Hematopoietic multipotent progenitor cell (in vitro differentiated cells): Measurements from ENCODE around the gene COL23A1. TPM values are rescaled to one million over a fixed set of nuclear protein-coding genes. Genes with fewer than 3 reads are reported as not detected.
A peak's percentile ranks its signal among the peaks of the same experiment; 100 is the strongest.

ENCODE experiments used
- DNase-seq, 3 donors: peaks; one replicate each; pipeline ENCODE4 v3.0.0-alpha.2; 2011 to 2015; ENCODE audit warnings: low read depth in 2 of 3, low spot score in 2 of 3
- small RNA-seq: library from RNA; depleted of rRNA; stranded (forward); fragments of <200 nt; gene quantifications from one replicate; pipeline ENCODE3, GENCODE V24; 2012
- total RNA-seq: library from RNA; depleted of rRNA; stranded (reverse); fragments of >200 nt; gene quantifications from one replicate; pipeline ENCODE4 v1.2.3, GENCODE V29; 2012

COL23A1 gene
- total RNA-seq, 1 donor = 0.27 TPM

DNA sequence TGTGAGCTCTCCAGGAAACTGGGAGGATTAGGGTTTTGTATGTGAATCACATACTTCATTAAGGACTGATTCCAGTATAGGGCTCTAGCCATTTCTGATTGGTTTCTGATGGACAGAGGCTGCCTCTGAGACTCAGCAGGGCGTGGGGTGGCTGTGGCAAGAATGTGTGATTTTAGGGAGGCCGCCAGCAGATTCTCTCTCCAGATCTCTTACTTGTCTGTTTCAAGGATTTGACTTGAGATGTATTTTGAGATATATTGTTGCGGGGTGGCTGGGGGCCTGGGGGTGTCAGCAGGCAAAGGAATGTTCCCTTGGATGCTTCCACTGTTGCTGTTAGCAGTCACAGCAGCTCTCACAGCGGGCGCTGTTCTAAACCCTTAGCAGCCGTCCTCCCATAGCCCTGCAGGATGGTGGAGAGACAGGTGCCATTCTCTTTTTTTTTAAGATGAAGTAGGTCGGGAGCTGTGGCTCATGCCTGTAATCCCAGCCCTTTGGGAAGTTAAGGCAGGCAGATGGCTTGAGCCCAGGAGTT, 393.8 kb downstream of the COL23A1 start:
- no peak for DNase-seq

DNA sequence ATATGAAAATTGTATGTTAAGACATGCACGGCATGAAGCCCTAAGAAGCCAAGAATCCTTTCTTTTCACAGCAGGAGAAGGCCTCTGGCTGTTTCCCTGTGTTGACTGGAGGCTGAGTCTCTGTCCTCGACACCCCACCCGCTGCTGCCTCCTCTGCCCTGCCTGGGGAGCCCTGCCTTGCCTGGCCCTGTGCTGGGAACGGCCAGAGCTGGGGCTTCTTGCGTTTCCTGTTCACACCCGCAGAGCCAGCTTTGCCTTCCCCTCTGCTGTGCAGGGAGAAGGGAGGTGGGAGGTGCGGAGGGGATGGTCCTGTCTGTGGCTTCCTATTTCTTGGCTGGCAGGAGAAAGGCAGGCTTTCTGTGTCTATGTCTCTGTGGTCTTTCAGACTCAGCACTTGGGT, 396.2 kb downstream of the COL23A1 start:
- peak in 2 of 3 donors; percentile 25 for DNase-seq

DNA sequence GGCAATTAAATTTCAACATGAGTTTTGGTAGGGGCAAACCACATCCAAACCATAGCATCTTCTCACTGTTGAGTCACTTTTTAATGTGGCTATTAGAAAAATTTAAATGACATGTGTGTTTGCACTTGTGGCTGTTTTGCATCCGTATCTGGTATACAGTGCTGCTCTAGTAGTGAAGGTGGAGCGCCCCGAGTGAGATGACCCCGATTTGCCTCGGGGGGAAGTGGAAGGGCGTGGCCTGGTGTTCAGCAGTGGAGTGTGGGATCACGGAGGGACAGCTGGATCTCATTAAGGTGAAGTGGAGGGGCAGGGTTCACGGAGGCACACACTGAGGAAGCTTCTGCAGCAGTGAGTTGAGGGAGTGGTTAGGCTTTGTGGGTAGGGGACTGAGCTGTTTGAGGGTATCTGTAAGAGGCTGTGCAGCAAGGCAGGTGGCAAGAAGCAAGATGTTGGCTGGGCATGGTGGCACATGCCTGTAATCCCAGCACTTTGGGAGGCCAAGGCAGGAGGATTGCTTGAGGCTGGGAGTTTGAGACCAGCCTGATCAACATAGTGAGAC, 396.9 kb downstream of the COL23A1 start:
- DNase-seq = no peak

- DNase-seq = no peak
Observed at GRCh38 chr5:178192787-178193186, 397.4 kb downstream of the COL23A1 start.

GRCh38 chr5:178192244-178192643, 397.9 kb downstream of the COL23A1 start:
- no peak for DNase-seq

GRCh38 chr5:178191661-178192060, 398.5 kb downstream of the COL23A1 start:
- DNase-seq = no peak

DNA sequence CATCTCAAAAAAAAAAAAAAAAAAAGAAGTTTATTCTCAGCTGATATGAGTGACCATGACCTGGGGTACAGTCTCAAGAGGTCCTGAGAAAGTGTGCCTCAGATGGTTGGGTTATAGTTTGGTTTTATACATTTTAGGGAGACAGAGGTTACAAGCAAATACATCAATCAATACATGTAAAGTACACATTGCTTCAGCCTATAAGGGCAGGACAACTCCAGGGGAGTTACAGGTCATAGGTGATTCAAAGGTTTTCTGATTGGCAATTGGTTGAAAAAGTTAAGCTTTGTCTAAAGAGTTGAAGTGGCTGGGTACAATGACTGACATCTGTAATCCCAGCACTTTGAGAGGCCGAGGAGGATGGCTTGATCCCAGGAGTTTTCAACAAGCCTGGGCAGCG, 400.8 kb downstream of the COL23A1 start:
- DNase-seq = no peak

Small RNA genes within 50 kb of the gene (small RNA-seq; reads per million reads assigned to genes)
- gene RN7SKP70 (not detected), gene RN7SL646P (not detected)

Other genes starting within 250 kb of the COL23A1 start
- gene CLK4, start 36.7 kb upstream of the COL23A1 start, total RNA-seq = 18.9 TPM
- 3.2 TPM for gene ZNF354A, start 140.3 kb upstream of the COL23A1 start, total RNA-seq